ENCODE data around the gene PNP. TPM values are rescaled to one million over a fixed set of nuclear protein-coding genes. Genes with fewer than 3 reads are reported as not detected.
A peak's percentile ranks its signal among the peaks of the same experiment; 100 is the strongest.

PNP gene
- 100 to 1,000 TPM in 1 of 3 donors, 10 to 100 TPM in 2; 64.0 to 144 (median 82.3) TPM for polyA plus RNA-seq (ENCODE audit: insufficient read length in 3 of 3)
- long read RNA-seq, donor 1, transcript PNP-201 (6 exons, 1,509 nt): major isoform, 5 of 33 reads
- long read RNA-seq, donor 1, partial matches to known transcripts: 27 of 33 reads
- long read RNA-seq, donor 1, other reads (novel, unspliced or antisense): 0 of 33 reads
- long read RNA-seq, donor 2, transcript PNP-201 (6 exons, 1,509 nt): major isoform, 8 of 33 reads
- long read RNA-seq, donor 2, partial matches to known transcripts: 22 of 33 reads
- long read RNA-seq, donor 2, other reads (novel, unspliced or antisense): 0 of 33 reads
- long read RNA-seq, donor 3, transcript PNP-201 (6 exons, 1,509 nt): major isoform, 12 of 65 reads
- long read RNA-seq, donor 3, partial matches to known transcripts: 49 of 65 reads
- long read RNA-seq, donor 3, other reads (novel, unspliced or antisense): 0 of 65 reads
- long read RNA-seq, donor 4, transcript PNP-207 (2 exons, 2,573 nt): minor isoform, 5 of 68 reads
- long read RNA-seq, donor 4, transcript PNP-201 (6 exons, 1,509 nt): major isoform, 11 of 68 reads
- long read RNA-seq, donor 4, partial matches to known transcripts: 52 of 68 reads
- long read RNA-seq, donor 4, other reads (novel, unspliced or antisense): 0 of 68 reads
- long read RNA-seq, donor 5: 0 reads
- long read RNA-seq, donor 6, transcript PNP-201 (6 exons, 1,509 nt): major isoform, 13 of 78 reads
- long read RNA-seq, donor 6, transcript PNP-207 (2 exons, 2,573 nt): minor isoform, 9 of 78 reads
- long read RNA-seq, donor 6, partial matches to known transcripts: 55 of 78 reads
- long read RNA-seq, donor 6, other reads (novel, unspliced or antisense): 0 of 78 reads
- long read RNA-seq, donor 7, transcript PNP-201 (6 exons, 1,509 nt): major isoform, 8 of 52 reads
- long read RNA-seq, donor 7, partial matches to known transcripts: 41 of 52 reads
- long read RNA-seq, donor 7, other reads (novel, unspliced or antisense): 0 of 52 reads
- long read RNA-seq, donor 8: 0 reads
- long read RNA-seq, donor 9, transcript PNP-201 (6 exons, 1,509 nt): major isoform, 7 of 31 reads
- long read RNA-seq, donor 9, partial matches to known transcripts: 21 of 31 reads
- long read RNA-seq, donor 9, other reads (novel, unspliced or antisense): 0 of 31 reads
- long read RNA-seq, donor 10, transcript PNP-201 (6 exons, 1,509 nt): major isoform, 5 of 54 reads
- long read RNA-seq, donor 10, partial matches to known transcripts: 45 of 54 reads
- long read RNA-seq, donor 10, other reads (novel, unspliced or antisense): 0 of 54 reads
- long read RNA-seq, donor 11, transcript PNP-201 (6 exons, 1,509 nt): major isoform, 7 of 38 reads
- long read RNA-seq, donor 11, partial matches to known transcripts: 31 of 38 reads
- long read RNA-seq, donor 11, other reads (novel, unspliced or antisense): 0 of 38 reads
- long read RNA-seq, donor 12, partial matches to known transcripts: 0 of 3 reads
- long read RNA-seq, donor 12, other reads (novel, unspliced or antisense): 0 of 3 reads
- long read RNA-seq, donor 13: 0 reads
- long read RNA-seq, donor 14, transcript PNP-201 (6 exons, 1,509 nt): major isoform, 9 of 27 reads
- long read RNA-seq, donor 14, partial matches to known transcripts: 18 of 27 reads
- long read RNA-seq, donor 14, other reads (novel, unspliced or antisense): 0 of 27 reads
- long read RNA-seq, donor 15, partial matches to known transcripts: 19 of 23 reads
- long read RNA-seq, donor 15, other reads (novel, unspliced or antisense): 0 of 23 reads
- long read RNA-seq, donor 16, transcript PNP-201 (6 exons, 1,509 nt): minor isoform, 11 of 114 reads
- long read RNA-seq, donor 16, transcript PNP-207 (2 exons, 2,573 nt): major isoform, 12 of 114 reads
- long read RNA-seq, donor 16, partial matches to known transcripts: 89 of 114 reads
- long read RNA-seq, donor 16, other reads (novel, unspliced or antisense): 0 of 114 reads

DNA sequence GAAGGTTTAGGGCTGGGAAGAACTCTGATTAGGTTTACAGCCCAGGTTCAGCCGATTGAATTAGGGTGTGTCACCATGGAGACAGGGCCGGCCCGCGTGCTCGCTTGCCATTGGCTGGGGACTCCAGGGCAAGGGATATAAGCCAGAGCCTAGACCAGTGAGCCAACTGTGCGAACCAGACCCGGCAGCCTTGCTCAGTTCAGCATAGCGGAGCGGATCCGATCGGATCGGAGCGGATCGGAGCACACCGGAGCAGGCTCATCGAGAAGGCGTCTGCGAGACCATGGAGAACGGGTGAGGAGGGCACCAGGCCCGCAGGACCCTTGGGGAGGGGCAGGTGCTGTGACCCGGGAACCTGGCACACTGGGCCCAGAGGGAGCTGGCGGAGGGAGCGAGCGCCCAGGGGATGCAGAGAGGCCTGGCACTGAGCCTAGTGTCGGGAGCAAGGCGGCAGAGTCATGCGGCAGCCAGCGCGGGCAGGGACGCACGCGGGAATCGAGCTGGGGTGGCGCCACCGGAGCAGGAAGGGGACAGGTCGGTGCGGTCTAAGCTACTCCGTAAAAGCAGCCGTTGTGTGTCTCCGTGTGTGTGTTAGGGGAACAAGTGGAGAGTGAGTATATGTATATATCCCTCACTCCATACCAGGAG lies at the start of gene PNP:
Gene PNP, plus strand, starts transcription at position 165 of the 648 bp plus-strand sequence. Its CDS starts 119 bp downstream, at position 284.
- peak in 9 of 11 donors; percentile 58 to 81 (median 75) for DNase-seq (ENCODE audit: extremely low read depth in 1 of 11, low read depth in 9 of 11, low spot score in 4 of 11)

GRCh38 chr14:20419419-20419818 lies 49.8 kb upstream of the PNP start:
- no peak for DNase-seq (ENCODE audit: extremely low read depth in 1 of 11, low read depth in 9 of 11, low spot score in 4 of 11)

DNA sequence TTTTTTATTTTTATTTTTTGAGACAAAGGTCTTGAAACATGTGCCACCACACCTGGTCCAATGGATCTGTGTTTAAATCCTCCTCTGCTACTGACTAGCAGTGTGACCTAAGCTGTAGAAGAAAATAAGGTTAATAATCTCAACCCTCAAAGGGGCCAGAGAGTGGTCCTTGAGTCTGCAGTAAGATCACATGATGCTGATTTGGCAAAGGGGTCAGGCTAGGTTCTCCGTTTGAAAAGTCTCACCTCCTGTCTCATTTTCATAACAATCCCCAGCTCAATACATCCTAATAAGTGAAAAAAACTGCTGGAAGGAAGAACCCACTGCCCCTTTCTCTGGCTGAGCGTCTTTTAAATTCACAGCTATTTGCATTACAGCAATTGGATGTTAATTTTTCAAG lies 47.9 kb upstream of the PNP start:
- DNase-seq (ENCODE audit: extremely low read depth in 1 of 11, low read depth in 9 of 11, low spot score in 4 of 11): no peak

DNA sequence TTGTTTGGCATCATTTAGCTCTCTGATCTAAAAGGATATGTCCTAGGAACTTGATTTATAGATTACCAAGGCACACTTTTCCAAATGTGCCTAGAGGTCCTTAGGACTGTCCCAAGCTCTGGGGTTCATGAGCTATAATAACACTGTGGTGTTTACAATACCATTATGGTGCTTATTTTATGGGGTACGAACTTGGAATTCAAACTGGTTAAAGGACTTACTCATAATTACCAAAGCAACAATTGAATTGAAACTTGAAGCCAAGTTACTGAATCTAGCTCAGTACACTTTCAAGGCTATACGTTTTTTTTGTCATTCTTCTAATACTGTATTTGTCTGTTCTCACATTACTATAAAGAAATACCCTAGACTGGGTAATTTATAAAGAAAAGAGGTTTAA lies 46.3 kb upstream of the PNP start:
- no peak for DNase-seq (ENCODE audit: extremely low read depth in 1 of 11, low read depth in 9 of 11, low spot score in 4 of 11)

- DNase-seq (ENCODE audit: extremely low read depth in 1 of 11, low read depth in 9 of 11, low spot score in 4 of 11): no peak
These were observed 44.4 kb upstream of the PNP start for GRCh38 chr14:20424851-20425250.

GRCh38 chr14:20427231-20428009 lies 41.8 kb upstream of the PNP start:
- DNase-seq (ENCODE audit: extremely low read depth in 1 of 11, low read depth in 9 of 11, low spot score in 4 of 11): no peak

DNA sequence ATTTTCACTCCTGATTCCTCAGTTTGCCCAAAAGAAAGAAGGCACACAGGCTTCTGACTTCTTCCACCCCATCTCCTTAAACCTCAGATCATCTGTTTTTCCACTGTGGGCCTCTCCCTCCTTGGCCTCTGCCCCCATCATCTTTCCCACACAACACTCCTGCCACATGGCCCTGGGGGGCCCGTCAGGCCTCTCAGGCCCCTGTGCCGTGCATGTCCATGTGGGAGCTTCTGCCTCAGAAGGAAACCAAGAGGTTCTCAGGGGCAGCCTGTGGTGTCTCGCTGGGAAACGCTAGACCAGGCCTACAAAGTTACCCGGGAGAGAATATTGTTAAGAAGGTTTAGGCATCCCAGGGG lies 41.2 kb upstream of the PNP start:
- no peak for DNase-seq (ENCODE audit: extremely low read depth in 1 of 11, low read depth in 9 of 11, low spot score in 4 of 11)

GRCh38 chr14:20428802-20429201 lies 40.4 kb upstream of the PNP start:
- no peak for DNase-seq (ENCODE audit: extremely low read depth in 1 of 11, low read depth in 9 of 11, low spot score in 4 of 11)

- no peak for DNase-seq (ENCODE audit: extremely low read depth in 1 of 11, low read depth in 9 of 11, low spot score in 4 of 11)
These were observed 39.2 kb upstream of the PNP start for GRCh38 chr14:20429801-20430669.

DNA sequence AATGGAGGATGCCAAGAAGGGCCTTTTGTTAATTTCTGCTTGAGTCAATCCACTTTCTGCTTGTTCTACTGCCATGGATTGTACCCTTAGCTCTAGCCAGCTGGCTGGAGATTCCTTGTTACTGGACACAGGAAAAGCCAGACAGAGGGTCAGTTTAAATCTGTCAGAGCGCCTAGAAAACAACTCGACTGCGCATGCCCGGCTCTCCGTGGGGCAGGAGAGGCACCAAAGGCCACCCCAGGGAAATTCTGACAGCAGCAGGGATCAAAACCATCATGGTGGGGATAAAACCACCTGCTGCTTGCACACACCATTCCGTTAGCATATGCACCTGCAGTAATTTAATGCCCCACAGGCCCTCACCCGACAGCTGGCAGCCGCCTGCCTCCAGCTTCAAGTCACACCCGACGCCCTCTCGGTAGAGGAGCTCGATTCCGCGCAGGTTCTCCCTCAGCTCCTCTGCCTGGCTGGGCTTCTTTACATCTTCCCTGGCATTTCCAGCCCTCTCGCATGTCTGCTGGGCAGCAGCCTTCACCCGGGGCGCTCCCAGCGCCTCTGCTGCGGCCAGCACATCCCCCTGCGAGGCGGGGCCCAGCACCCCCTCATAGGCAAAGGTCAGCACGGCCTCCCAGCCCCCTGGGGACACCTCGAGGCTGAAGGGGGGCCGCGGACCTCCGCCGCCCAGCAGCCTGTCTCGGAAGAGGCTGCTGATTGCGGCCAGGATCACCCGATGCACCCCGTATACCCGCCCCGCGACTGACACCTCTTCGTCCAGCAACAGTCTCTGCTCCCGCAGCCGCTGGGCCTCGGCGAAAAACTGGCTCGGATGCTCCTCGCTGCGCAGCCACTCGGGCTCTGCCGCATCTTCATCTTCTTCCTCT lies 34.3 kb upstream of the PNP start:
- peak in 2 of 11 donors; percentile 7 to 21 for DNase-seq (ENCODE audit: extremely low read depth in 1 of 11, low read depth in 9 of 11, low spot score in 4 of 11)

GRCh38 chr14:20435582-20436362 lies 33.4 kb upstream of the PNP start, which contains the start of gene KLHL33:
Gene KLHL33 (minus strand): TSS chr14:20436166. CDS start chr14:20435811, 355 bp downstream.
- DNase-seq (ENCODE audit: extremely low read depth in 1 of 11, low read depth in 9 of 11, low spot score in 4 of 11): no peak

GRCh38 chr14:20436363-20436755 lies 32.8 kb upstream of the PNP start:
- DNase-seq (ENCODE audit: extremely low read depth in 1 of 11, low read depth in 9 of 11, low spot score in 4 of 11): no peak

DNA sequence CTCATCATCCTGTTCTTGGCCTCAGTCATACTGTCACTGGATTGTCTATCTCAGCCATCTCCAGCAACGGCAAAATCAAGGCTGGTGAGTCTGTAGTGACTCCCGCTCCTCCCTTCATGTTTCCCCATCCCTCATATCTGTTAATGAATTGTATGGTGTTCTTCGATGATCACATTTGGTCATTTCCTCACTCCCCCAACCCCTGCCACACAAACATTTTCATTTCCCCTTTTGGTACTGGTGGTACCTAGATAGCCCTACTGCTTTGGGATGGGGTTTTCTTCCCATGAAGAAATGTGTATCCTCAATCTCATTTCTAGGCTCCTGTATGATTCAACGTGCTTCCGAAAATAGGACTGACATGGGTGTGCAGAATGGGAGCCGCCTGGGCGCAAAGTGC lies 30.5 kb upstream of the PNP start:
- no peak for DNase-seq (ENCODE audit: extremely low read depth in 1 of 11, low read depth in 9 of 11, low spot score in 4 of 11)

- DNase-seq (ENCODE audit: extremely low read depth in 1 of 11, low read depth in 9 of 11, low spot score in 4 of 11): no peak
These were observed 28.7 kb upstream of the PNP start for GRCh38 chr14:20440465-20440864.
